CD4-positive, alpha-beta T cell treated with Interferon gamma for 1 hour (primary cell): ENCODE results near the gene AOAH.

ENCODE experiments used
- DNase-seq: peaks from one replicate; pipeline ENCODE4 v3.0.0-alpha.2; 2020

Gene AOAH

GRCh38 chr7:36599645-36600313 is 124.5 kb downstream of the AOAH start:
- no peak for DNase-seq

DNA sequence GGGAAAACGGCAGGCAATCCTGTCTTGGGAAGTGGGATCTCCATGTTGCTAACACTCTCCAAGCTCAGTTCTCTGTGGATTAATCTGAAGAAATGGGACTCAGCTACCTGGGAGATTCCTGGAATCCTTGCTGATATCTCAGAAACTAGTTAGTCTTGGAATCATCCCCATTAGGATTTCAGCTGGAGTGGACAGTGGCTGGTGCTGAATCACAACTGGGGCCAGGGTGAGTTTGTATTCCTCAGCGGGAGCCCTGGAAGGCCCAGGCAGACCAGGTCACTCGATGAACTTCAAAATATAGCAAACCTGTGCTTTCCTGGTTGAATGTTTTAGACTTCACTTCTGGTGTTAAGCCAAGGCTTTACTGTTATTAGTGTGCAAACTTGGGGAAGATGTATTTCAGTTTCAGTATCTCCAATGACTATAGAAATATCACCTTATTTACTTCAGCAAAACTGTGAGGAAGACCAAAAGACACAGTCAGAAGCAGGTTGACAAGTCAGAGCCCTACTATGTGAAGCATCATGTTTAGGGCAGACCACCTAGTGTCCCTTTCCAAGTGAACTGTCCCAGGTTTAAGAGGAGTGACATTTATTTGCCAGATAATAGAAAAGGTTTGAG is 126.1 kb downstream of the AOAH start:
- DNase-seq: no peak

- DNase-seq: no peak
Observed at GRCh38 chr7:36597090-36597773, 127.1 kb downstream of the AOAH start.

DNA sequence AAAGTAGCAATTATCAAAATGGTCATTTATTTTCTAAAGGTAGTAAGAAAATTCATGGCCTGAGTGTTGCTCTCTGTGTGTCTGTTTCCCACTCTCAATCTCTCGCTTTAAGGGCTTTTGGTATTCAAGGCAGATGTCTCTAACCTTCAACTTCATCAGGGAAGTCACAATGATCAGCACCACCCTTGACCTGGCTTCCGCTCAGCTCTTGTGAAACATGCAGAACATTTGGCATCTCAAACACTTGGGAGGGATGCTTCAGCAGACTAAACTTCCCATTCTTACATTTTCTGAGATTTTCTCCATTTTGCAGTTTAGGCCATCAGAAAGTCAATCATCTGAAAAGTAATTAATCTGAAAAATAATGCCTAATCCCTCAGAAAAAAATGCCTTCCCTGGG is 129.8 kb downstream of the AOAH start:
- no peak for DNase-seq

- no peak for DNase-seq
Observed at GRCh38 chr7:36591636-36592035, 132.7 kb downstream of the AOAH start.

GRCh38 chr7:36589391-36589790 is 134.9 kb downstream of the AOAH start:
- DNase-seq: no peak

DNA sequence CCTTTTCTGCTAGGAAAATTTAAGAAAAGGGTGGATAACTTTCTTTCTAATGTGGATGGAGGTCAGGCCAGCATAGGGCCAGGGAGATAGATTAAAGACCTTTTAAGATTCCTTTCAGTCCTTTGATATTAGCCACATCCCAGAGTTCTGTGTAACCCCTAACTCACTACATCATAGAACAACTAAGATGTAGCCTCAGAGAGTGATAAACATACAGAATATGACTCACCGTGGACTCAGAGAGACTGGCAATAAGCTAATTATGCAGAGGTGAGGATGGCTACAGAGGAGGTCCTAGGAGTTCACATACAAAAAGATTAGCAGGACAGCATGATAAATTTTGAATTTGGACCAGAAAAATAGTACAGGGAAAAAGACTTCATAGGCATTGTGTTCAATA is 141.0 kb downstream of the AOAH start:
- DNase-seq: no peak

DNA sequence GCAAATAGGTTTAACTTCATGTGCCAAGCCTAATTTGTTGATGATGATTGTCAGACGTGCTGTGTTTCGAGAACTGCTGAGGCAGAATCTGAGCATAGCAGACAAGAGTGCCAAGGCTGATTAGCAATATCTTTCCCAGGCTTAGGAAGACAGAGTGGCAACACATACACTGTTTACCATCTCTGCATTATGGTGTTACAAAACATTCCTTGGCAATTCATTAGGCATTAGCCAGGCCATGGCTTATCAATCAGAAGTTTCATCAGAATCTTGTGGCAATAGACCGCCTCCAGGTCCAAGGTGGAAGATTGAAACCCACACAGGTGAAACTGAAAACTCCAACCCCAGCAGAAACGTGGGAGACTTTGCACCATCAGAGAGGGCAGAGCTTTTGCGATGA is 148.5 kb downstream of the AOAH start:
- DNase-seq: no peak

GRCh38 chr7:36573066-36573465 is 151.2 kb downstream of the AOAH start:
- no peak for DNase-seq

DNA sequence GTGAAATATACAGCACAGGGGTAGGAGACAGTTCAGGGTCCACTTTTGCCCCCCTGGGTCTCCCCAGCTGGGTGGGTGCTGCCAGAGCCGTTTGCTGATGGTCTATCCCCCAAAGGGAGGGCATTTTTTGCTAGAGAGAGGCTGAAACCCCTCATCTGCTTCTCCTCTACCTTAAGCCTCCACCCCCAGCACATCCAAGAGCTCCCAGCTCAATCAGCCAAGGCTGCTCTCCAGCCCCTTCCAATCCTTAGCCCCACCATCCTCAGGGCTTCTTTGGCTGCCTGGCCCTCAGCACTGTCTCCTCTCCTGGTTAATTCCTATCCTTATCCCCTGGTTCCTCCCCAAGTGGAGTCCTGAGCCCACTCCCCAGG is 153.1 kb downstream of the AOAH start:
- no peak for DNase-seq

GRCh38 chr7:36570528-36571189 is 153.6 kb downstream of the AOAH start:
- no peak for DNase-seq

DNA sequence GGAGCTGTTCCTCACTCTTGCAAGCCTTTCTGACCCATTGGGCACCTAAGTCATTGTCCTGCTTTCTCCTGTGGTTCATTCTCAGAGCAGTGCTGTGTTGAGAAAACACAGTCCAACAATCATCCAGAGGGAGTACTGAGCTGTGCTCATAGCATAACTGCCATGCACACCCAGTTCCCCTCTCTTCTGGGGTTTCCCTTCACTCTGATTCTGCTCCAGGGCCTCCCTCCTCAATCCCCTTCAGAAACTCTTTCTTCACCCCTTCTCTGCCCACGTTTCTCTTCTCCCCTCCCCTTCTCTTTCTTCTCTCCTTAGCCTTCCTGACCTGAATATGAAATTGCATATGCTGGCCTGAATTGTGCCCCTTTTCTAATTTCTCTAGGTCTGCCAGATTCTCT is 155.8 kb downstream of the AOAH start:
- no peak for DNase-seq

DNA sequence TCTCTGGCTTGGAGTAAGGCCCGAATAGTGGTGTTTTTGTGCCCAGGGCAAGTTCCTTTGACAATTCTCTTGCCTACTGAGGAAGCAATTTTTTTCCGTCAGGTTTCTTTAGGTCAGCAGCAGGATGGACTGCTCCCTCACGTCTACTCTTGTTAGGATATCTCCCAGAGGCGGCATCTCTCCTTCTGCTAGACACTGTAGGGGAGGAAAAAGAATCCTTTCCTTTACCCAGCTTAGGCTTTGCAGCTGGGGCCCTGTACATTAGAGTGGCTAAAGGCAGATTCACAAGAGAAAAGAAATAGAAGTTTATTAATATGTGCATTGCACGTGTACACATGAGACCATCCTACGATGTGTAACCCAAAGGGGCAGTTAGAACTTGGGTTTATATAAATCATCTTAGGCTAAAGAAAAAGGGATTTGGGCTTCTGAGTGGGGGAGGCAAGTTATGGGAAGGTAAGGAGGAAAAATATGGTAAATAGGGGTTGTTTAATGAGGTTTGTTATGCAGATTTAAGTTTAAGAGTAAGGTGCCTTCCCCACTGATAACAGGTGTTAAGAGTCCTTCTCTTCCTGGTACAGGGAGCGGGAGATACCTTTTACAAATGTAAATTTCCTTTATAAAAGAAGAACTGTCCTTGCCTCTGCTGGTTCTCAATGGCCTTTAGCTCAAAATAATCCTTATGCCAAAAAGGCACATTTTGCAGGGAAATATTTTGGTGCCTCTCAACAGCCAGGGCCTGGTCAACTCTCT is 156.4 kb downstream of the AOAH start:
- DNase-seq: no peak

- no peak for DNase-seq
Observed at GRCh38 chr7:36565792-36566356, 158.4 kb downstream of the AOAH start.

- no peak for DNase-seq
Observed at GRCh38 chr7:36564489-36564888, 159.8 kb downstream of the AOAH start.

GRCh38 chr7:36563706-36564327 is 160.5 kb downstream of the AOAH start:
- no peak for DNase-seq

DNA sequence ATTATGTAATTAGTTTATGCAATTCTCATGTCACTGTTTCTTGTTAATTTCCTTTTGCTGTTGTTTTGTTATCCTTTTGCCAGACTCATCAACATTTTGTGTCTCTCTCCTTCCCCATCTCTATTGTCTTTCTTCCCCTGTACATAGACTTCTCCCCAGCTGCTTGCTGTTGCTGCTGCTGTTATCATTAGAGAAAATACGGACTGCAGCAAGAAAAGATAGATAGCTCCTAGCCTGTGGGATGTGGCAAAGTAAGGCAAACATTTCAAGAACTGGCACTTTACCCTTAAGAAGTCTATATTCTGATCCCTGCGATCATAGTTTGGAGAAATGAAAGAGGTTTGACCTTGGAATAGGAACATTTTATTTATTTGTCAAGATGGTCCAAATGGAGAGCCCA is 162.2 kb downstream of the AOAH start:
- no peak for DNase-seq

GRCh38 chr7:36549029-36549428 is 175.3 kb downstream of the AOAH start:
- no peak for DNase-seq

DNA sequence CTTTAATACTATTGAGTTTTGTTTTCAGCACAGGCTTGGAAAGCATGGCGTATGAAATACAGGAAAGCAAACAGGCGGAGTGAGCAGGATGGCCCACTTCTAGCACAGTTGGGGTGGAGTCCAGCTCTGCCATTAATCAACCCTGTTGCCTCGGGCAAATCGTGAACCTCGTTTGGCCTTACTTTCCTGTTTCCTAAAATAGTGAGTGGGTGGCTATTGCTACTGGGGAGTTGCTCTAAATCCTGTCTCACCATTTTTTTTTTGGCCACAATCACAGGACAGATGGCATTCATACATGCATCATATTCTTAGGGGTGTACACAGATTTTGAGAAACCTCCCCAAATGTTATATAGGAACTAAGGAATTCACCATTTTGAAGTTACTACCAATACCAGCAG is 176.9 kb downstream of the AOAH start:
- no peak for DNase-seq

- DNase-seq: no peak
Observed at GRCh38 chr7:36546331-36546730, 178.0 kb downstream of the AOAH start.

DNA sequence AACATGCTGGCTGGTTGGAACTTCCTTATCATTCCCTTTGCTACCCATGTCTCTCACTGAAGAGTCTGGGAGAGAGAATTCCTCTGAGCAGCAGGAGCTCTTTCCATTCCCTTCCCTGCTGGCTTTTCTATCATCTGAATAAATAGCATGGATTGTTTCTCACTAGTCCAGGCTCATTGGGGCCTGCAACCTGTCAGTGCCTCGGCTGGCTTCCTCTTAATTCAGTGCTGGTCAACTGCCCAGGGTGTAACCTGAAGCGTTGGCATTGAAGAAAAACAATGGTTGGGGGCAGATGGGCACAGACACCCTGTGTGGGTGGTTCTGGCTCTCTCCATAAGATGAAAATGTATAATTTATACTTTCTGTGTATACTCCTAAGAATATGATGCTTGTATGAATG is 179.0 kb downstream of the AOAH start:
- no peak for DNase-seq

DNA sequence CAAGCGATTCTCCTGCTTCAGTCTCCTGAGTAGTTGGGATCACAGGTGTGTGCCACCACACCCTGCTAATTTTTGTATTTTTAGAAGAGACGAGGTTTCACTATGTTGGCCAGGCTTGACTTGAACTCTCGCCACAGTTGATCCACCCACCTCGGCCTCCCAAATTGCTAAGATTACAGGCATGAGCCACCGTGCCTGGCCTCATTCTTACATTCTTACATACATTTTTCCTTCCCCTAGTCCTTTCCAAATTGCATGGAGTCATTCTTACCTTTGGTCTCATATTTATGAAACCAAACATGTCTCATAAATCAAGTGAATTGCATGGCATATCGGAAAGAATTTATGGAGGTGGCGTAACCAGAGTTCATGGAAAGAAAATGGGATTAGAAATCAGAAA is 186.2 kb downstream of the AOAH start:
- DNase-seq: no peak
